HG02840 (cell line): Measurements from ENCODE around the gene TBC1D2B.

ENCODE experiments used
- ATAC-seq: cut with Tn5 transposase; IDR thresholded peaks from one replicate; pipeline ENCODE4 v1.9.1; 2021; ENCODE audit warnings: mild to moderate bottlenecking, moderate library complexity, moderate number of reproducible peaks; ENCODE audit not compliant: unreplicated experiment, low FRiP score

TBC1D2B gene

GRCh38 chr15:78098131-78098755 lies 20.7 kb upstream of the TBC1D2B start:
- ATAC-seq: no peak

GRCh38 chr15:78097667-78098066 lies 20.2 kb upstream of the TBC1D2B start:
- ATAC-seq: no peak

- no peak for ATAC-seq
Observed at GRCh38 chr15:78093242-78094020, 15.9 kb upstream of the TBC1D2B start.

GRCh38 chr15:78092261-78093041 lies 14.9 kb upstream of the TBC1D2B start, which contains the start of gene SH2D7:
TSS of gene SH2D7 (plus strand) at chr15:78092561. CDS start at chr15:78092585, 24 bp downstream.
- ATAC-seq: no peak

GRCh38 chr15:78090422-78091063 lies 13.0 kb upstream of the TBC1D2B start:
- no peak for ATAC-seq

GRCh38 chr15:78088773-78089080 lies 11.2 kb upstream of the TBC1D2B start:
- no peak for ATAC-seq

- no peak for ATAC-seq
Observed at GRCh38 chr15:78087951-78088772, 10.7 kb upstream of the TBC1D2B start.

- no peak for ATAC-seq
Observed at GRCh38 chr15:78085928-78086327, 8.4 kb upstream of the TBC1D2B start.

- ATAC-seq: no peak
Observed at GRCh38 chr15:78084449-78084750, 6.9 kb upstream of the TBC1D2B start.

GRCh38 chr15:78083687-78084448 lies 6.4 kb upstream of the TBC1D2B start:
- ATAC-seq: no peak

- no peak for ATAC-seq
Observed at GRCh38 chr15:78083186-78083585, 5.7 kb upstream of the TBC1D2B start.

- no peak for ATAC-seq
Observed at GRCh38 chr15:78082743-78083110, 5.2 kb upstream of the TBC1D2B start.

- no peak for ATAC-seq
Observed at GRCh38 chr15:78082106-78082742, 4.7 kb upstream of the TBC1D2B start.

GRCh38 chr15:78080088-78080460 lies 2.6 kb upstream of the TBC1D2B start:
- ATAC-seq: no peak

GRCh38 chr15:78079298-78080087 lies 2.0 kb upstream of the TBC1D2B start:
- no peak for ATAC-seq

GRCh38 chr15:78077871-78078210 lies 330 bp upstream of the TBC1D2B start:
- ATAC-seq: no peak

GRCh38 chr15:78076231-78077052 lies 1.1 kb downstream of the TBC1D2B start:
- no peak for ATAC-seq
